ENCODE results near the gene SLC30A7.

Gene SLC30A7

DNA sequence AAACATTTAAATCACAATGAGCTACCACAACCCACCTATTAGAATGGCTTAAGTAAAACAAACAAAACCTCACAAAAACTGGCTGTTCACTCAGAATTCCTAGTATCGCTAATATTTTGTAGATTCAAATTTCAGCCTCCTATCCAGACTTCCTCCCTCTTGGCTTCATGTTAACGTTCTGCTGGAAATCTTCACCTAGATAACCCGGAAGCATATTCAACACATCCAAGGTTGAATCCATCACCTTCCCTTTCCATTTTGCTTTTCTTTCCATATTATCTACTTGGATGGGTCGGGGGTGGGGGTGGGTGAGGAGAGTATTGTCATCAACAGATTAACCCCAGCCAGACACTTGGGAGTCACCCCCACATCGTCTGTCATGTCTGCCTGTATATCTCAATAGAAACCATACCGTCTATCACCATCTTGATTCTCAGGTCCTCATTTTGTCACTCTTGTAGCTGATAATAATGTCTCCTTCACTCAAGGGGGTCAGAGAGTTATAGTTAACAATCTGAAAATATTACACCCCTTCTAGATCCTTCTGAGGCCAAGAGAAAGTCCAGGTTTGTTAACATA, 131.4 kb downstream of the SLC30A7 start:
- DNase-seq (ENCODE audit: low read depth in 2 of 2): no peak

DNA sequence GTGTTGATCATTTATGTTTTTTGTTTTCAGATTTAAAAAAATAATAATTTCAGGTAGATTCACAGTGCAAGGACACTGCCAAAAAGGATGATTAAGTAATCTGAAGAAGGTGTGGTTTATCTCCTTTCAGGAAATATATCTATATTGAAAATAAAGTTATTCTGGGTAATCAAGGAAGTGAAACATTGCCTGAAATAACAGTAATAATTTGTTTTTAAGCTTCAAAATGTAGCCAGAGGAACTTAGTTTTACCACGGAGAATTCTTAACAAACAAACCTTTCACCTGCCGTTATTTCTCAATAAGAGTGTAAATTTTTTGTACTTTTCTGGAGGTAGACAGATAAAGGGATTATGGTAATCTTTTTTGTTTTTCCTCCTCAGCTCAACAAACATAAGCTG, 132.6 kb downstream of the SLC30A7 start:
- DNase-seq (ENCODE audit: low read depth in 2 of 2): no peak

DNA sequence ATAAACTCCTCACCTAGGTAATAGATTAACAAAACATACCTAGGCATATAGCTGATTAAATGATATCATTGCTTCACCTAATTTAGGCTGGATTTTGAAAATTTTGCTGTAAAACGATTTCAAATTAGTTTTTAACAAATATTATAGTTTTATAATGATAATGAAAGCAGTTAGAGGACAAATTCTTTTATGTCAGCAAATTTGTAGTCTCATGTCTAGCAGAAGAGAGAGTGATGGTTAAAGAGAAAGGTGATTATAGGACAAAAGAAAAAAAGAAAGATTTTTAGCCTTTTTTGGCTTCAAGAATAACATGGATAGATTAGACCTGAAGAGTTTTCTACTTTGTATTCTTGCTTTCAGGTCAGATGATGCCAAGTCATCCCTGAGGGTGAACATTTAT, 133.3 kb downstream of the SLC30A7 start:
- DNase-seq (ENCODE audit: low read depth in 2 of 2): no peak

DNA sequence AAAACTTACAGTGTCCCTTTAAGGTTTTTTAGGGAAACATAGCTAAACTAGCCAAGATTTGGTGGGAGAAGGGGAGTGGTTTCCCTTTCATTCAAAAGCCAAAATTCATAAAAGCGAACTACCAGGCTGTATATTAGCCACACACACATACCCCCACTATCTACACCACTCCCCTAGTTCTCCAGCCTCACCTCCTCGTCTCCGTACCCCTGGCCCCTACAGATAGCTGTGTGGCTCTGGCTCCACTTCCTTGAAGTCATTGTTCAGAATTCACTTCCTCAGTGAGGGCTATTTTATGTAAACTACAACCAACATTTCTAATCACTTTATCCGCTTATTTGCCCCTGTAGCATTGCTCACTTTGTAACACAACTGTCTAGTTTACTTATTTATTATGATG, 135.0 kb downstream of the SLC30A7 start:
- no peak for DNase-seq (ENCODE audit: low read depth in 2 of 2)
